ENCODE results near the gene EXPH5. TPM values are rescaled to one million over a fixed set of nuclear protein-coding genes. Genes with fewer than 3 reads are reported as not detected.

EXPH5 gene
- total and polyA plus RNA-seq, 2 experiments from 2014 or later, result not detected

- no peak overlapping the region for H2AFZ ChIP-seq
- no peaks in the 10 kb centered on the region for H3K79me2 ChIP-seq (ENCODE audit: insufficient read depth)
- H3F3A ChIP-seq (ENCODE audit: insufficient read depth), result no peaks in the 10 kb centered on the region
- no peaks in the 10 kb centered on the region for H4K20me1 ChIP-seq (ENCODE audit: insufficient read depth)
- 13 to 28% methylated on average over 1 of the region's 1 CpG for WGBS, 2 experiments (ENCODE audit: low coverage in 1 of 2, low lambda C conversion rate in 2 of 2, missing lambda C conversion rate in 2 of 2)
- no peaks in the 10 kb centered on the region for H3K36me3 ChIP-seq (ENCODE audit: low read depth)
- H3K27me3 ChIP-seq (replicated peaks; ENCODE audit: insufficient read depth), result no peaks in the 10 kb centered on the region
- peaks cover 12% of the 10 kb centered on the region for H3K4me1 ChIP-seq (ENCODE audit: insufficient read depth)
- in situ Hi-C loops (cut with MboI), result no loop called here
- no peaks in the 10 kb centered on the region for H3K9me3 ChIP-seq (ENCODE audit: low read depth)
- no peak for TF ChIP-seq EZH2phosphoT487 (IDR thresholded peaks at IDR 0.05; ENCODE audit: insufficient read depth, low read depth)
- no peak for TF ChIP-seq EZH2 (IDR thresholded peaks at IDR 0.05; ENCODE audit: insufficient read depth, poor library complexity, severe bottlenecking)
- H3K9me2 ChIP-seq (ENCODE audit: insufficient read depth), result no peaks in the 10 kb centered on the region
- H3K27ac ChIP-seq, result no peak overlapping the region
- H3K4me2 ChIP-seq (ENCODE audit: unreplicated experiment), result no peak overlapping the region
- no peak overlapping the region for H3K4me3 ChIP-seq
- H3K9ac ChIP-seq, result no peak overlapping the region
- DNase-seq, result peak; percentile 24
Measured at GRCh38 chr11:108618529-108618928, 25.0 kb upstream of the EXPH5 start.

GRCh38 chr11:108617055-108617454 lies 23.5 kb upstream of the EXPH5 start:
- DNase-seq, result no peak
- no peaks in the 10 kb centered on the region for H3F3A ChIP-seq (ENCODE audit: insufficient read depth)
- 85 to 86% methylated on average over 4 of the region's 4 CpGs for WGBS, 2 experiments (ENCODE audit: low coverage in 1 of 2, low lambda C conversion rate in 2 of 2, missing lambda C conversion rate in 2 of 2)
- no peaks in the 10 kb centered on the region for H4K20me1 ChIP-seq (ENCODE audit: insufficient read depth)
- no peak overlapping the region for H3K9ac ChIP-seq
- in situ Hi-C loops (cut with MboI), result no loop called here
- H3K9me3 ChIP-seq (ENCODE audit: low read depth), result no peaks in the 10 kb centered on the region
- H3K4me3 ChIP-seq, result no peak overlapping the region
- TF ChIP-seq EZH2phosphoT487 (IDR thresholded peaks at IDR 0.05; ENCODE audit: insufficient read depth, low read depth), result no peak
- no peak for TF ChIP-seq EZH2 (IDR thresholded peaks at IDR 0.05; ENCODE audit: insufficient read depth, poor library complexity, severe bottlenecking)
- no peaks in the 10 kb centered on the region for H3K36me3 ChIP-seq (ENCODE audit: low read depth)
- H3K4me2 ChIP-seq (ENCODE audit: unreplicated experiment), result no peak overlapping the region
- peaks cover 12% of the 10 kb centered on the region for H3K4me1 ChIP-seq (ENCODE audit: insufficient read depth)
- H3K27ac ChIP-seq, result no peak overlapping the region
- H2AFZ ChIP-seq, result no peak overlapping the region
- no peaks in the 10 kb centered on the region for H3K79me2 ChIP-seq (ENCODE audit: insufficient read depth)
- no peaks in the 10 kb centered on the region for H3K27me3 ChIP-seq (replicated peaks; ENCODE audit: insufficient read depth)
- no peaks in the 10 kb centered on the region for H3K9me2 ChIP-seq (ENCODE audit: insufficient read depth)

- WGBS, 2 experiments (ENCODE audit: low coverage in 1 of 2, low lambda C conversion rate in 2 of 2, missing lambda C conversion rate in 2 of 2), result 29 to 34% methylated on average over 3 of the region's 3 CpGs
- no peaks in the 10 kb centered on the region for H3K79me2 ChIP-seq (ENCODE audit: insufficient read depth)
- H3K27ac ChIP-seq, result peak overlapping the region; percentile 9; the same call in 1 of the 2 replicates
- peaks cover 12% of the 10 kb centered on the region for H3K4me1 ChIP-seq (ENCODE audit: insufficient read depth)
- no peak overlapping the region for H3K9ac ChIP-seq
- H3K36me3 ChIP-seq (ENCODE audit: low read depth), result no peaks in the 10 kb centered on the region
- DNase-seq, result peak; percentile 93
- no peaks in the 10 kb centered on the region for H3F3A ChIP-seq (ENCODE audit: insufficient read depth)
- H4K20me1 ChIP-seq (ENCODE audit: insufficient read depth), result no peaks in the 10 kb centered on the region
- no peaks in the 10 kb centered on the region for H3K9me3 ChIP-seq (ENCODE audit: low read depth)
- no peak overlapping the region for H3K4me2 ChIP-seq (ENCODE audit: unreplicated experiment)
- no peak overlapping the region for H2AFZ ChIP-seq
- H3K9me2 ChIP-seq (ENCODE audit: insufficient read depth), result no peaks in the 10 kb centered on the region
- no peaks in the 10 kb centered on the region for H3K27me3 ChIP-seq (replicated peaks; ENCODE audit: insufficient read depth)
- TF ChIP-seq EZH2 (IDR thresholded peaks at IDR 0.05; ENCODE audit: insufficient read depth, poor library complexity, severe bottlenecking) (no peak), EZH2phosphoT487 (IDR thresholded peaks at IDR 0.05; ENCODE audit: insufficient read depth, low read depth) (no peak)
- H3K4me3 ChIP-seq, result no peak overlapping the region
- in situ Hi-C loops (cut with MboI), result no loop called here
Measured at GRCh38 chr11:108616549-108616948, 23.0 kb upstream of the EXPH5 start.

- no peaks in the 10 kb centered on the region for H4K20me1 ChIP-seq (ENCODE audit: insufficient read depth)
- no peak overlapping the region for H3K4me2 ChIP-seq (ENCODE audit: unreplicated experiment)
- H3F3A ChIP-seq (ENCODE audit: insufficient read depth), result no peaks in the 10 kb centered on the region
- no peak overlapping the region for H3K9ac ChIP-seq
- no peak for TF ChIP-seq EZH2 (IDR thresholded peaks at IDR 0.05; ENCODE audit: insufficient read depth, poor library complexity, severe bottlenecking)
- no peak for TF ChIP-seq EZH2phosphoT487 (IDR thresholded peaks at IDR 0.05; ENCODE audit: insufficient read depth, low read depth)
- DNase-seq, result no peak
- H3K4me3 ChIP-seq, result no peak overlapping the region
- H2AFZ ChIP-seq, result no peak overlapping the region
- 87 to 96% methylated on average over 3 of the region's 3 CpGs for WGBS, 2 experiments (ENCODE audit: low coverage in 1 of 2, low lambda C conversion rate in 2 of 2, missing lambda C conversion rate in 2 of 2)
- H3K9me3 ChIP-seq (ENCODE audit: low read depth), result no peaks in the 10 kb centered on the region
- no peaks in the 10 kb centered on the region for H3K36me3 ChIP-seq (ENCODE audit: low read depth)
- in situ Hi-C loops (cut with MboI), result no loop called here
- no peak overlapping the region for H3K27ac ChIP-seq
- H3K9me2 ChIP-seq (ENCODE audit: insufficient read depth), result no peaks in the 10 kb centered on the region
- H3K79me2 ChIP-seq (ENCODE audit: insufficient read depth), result no peaks in the 10 kb centered on the region
- H3K4me1 ChIP-seq (ENCODE audit: insufficient read depth), result peaks cover 8% of the 10 kb centered on the region
- no peaks in the 10 kb centered on the region for H3K27me3 ChIP-seq (replicated peaks; ENCODE audit: insufficient read depth)
Measured at GRCh38 chr11:108614086-108614485, 20.5 kb upstream of the EXPH5 start.

- Histone ChIP-seq H3K4me3 (no peak overlapping the region), H3K27ac (no peak overlapping the region), H2AFZ (no peak overlapping the region), H3K9me2 (ENCODE audit: insufficient read depth) (no peaks in the 10 kb centered on the region), H3K9me3 (ENCODE audit: low read depth) (no peaks in the 10 kb centered on the region), H3K9ac (no peak overlapping the region), H3K36me3 (ENCODE audit: low read depth) (no peaks in the 10 kb centered on the region), H3K27me3 (replicated peaks; ENCODE audit: insufficient read depth) (no peaks in the 10 kb centered on the region), H3K4me1 (ENCODE audit: insufficient read depth) (no peaks in the 10 kb centered on the region), H3K4me2 (ENCODE audit: unreplicated experiment) (no peak overlapping the region), H3K79me2 (ENCODE audit: insufficient read depth) (no peaks in the 10 kb centered on the region), H3F3A (ENCODE audit: insufficient read depth) (no peaks in the 10 kb centered on the region), H4K20me1 (ENCODE audit: insufficient read depth) (no peaks in the 10 kb centered on the region)
- DNase-seq, result peak; percentile 32
- no peak for TF ChIP-seq EZH2 (IDR thresholded peaks at IDR 0.05; ENCODE audit: insufficient read depth, poor library complexity, severe bottlenecking)
- TF ChIP-seq EZH2phosphoT487 (IDR thresholded peaks at IDR 0.05; ENCODE audit: insufficient read depth, low read depth), result no peak
- in situ Hi-C loops (cut with MboI), result no loop called here
- WGBS, 2 experiments (ENCODE audit: low coverage in 1 of 2, low lambda C conversion rate in 2 of 2, missing lambda C conversion rate in 2 of 2), result 68% methylated on average over 5 of the region's 5 CpGs
Measured at GRCh38 chr11:108609682-108610081, 16.1 kb upstream of the EXPH5 start.
